HG03469 (cell line): ENCODE data around the gene FUBP3.

Source experiments
- ATAC-seq: cut with Tn5 transposase; IDR thresholded peaks from one replicate; pipeline ENCODE4 v1.9.1; 2021; ENCODE audit warnings: mild to moderate bottlenecking, moderate library complexity, moderate number of reproducible peaks; ENCODE audit not compliant: unreplicated experiment

FUBP3 gene

DNA sequence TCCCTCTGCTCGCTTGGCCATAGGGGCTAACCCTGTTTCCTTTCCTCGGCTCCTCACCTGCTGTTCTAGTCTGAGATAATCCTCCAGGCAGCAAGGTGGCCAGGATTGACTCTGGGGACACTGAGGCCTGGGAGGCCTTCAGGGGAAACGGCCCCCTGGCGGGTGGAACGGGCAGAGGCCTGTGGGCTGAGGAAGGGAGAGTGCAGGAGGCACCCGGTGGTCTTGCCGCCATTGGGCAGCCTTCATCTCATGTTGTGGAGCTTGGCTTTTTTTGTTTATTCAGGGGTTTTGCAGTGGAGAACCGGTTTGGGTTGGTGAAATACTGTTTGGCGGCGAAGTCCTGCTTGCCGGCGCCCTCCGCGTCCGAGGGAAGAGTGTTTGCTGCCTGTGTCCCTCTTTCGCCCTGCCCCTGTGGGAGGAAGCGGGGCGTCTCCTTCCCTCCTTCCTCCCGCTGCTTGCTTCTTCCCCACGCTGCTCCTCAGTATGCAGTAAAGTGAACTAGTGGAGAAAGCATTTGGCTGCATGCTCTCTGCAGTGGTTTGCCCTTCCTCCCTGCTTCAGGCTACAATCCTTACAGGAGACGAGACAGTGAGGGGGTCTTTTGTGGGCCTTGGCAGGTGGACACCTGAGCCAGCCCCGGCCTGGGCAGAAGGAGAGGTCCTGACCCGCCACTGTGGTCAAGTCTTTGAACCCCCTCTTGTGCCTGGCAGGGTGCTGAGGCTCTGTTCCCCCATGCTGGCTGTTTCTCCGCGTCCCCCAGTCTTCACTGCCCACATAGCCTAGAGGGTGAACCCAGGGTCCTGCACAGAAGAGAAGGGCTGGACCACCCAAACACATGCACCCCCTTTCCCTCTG, 54.2 kb downstream of the FUBP3 start:
- no peak for ATAC-seq

DNA sequence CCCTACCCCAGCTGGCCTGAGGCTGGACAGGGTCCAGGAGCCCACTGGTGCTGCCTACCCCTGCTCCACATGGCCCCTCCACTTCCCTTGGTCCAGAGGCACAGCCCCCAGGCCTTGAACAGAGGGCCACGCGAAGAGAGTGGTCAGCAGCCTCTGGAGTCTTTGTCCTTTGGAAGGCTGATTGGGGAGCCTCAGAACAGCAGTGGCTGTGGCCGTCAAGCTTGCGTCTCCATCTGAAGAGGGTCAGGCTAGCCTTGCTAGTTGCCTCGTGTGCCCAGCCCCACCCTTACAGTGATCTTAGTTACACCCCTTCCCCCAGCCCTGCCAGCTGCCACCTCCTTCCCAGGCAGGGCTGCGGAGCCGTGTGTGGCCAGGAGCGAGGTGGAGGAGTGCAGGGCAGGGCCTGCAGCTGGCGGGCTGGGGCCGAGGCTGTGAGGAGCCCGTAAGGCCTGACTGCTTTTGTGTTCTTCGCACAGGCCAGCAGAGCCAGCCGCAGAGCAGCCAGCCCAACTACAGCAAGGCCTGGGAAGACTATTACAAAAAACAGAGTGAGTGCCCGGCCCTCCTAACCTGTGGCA, 54.9 kb downstream of the FUBP3 start:
- no peak for ATAC-seq

DNA sequence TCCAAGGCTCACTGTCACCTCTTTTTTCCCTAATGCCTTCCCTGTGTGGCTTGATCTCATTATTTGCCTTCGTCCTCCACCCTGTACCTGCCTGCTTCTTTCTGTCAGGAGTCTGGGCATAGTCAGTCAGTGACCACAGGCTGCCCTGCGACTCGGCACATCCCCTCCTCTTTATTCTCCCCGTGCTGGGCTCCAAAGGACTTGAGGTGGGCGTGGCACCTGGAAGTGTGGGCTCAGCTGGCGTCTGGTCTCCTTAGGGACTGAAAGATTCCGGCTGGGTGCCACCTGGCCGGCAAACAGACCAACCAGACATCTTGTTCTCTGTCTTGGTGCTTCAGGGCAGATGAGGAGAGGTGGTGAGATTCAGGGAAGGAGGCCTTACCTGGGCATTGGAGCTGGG, 55.4 kb downstream of the FUBP3 start:
- ATAC-seq: no peak

DNA sequence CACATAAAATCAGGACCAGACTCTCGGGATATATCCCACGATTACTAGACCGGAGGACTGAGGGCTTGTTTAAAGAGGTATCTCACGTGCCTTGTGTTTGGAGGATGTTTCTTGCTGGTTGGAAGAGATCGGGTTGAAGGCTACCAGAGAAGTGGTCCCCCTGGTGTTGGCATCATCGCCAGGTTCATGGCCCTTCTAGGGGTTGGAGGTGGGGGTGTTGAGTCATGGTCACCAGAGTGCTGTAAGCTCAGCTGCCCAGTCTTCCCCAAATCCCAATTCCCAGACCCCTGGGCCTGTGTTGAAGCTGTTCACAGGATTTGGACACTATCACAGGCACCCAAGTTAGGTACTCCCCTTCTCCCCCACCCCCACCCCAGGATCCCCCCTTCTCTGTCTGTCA, 55.9 kb downstream of the FUBP3 start:
- no peak for ATAC-seq

DNA sequence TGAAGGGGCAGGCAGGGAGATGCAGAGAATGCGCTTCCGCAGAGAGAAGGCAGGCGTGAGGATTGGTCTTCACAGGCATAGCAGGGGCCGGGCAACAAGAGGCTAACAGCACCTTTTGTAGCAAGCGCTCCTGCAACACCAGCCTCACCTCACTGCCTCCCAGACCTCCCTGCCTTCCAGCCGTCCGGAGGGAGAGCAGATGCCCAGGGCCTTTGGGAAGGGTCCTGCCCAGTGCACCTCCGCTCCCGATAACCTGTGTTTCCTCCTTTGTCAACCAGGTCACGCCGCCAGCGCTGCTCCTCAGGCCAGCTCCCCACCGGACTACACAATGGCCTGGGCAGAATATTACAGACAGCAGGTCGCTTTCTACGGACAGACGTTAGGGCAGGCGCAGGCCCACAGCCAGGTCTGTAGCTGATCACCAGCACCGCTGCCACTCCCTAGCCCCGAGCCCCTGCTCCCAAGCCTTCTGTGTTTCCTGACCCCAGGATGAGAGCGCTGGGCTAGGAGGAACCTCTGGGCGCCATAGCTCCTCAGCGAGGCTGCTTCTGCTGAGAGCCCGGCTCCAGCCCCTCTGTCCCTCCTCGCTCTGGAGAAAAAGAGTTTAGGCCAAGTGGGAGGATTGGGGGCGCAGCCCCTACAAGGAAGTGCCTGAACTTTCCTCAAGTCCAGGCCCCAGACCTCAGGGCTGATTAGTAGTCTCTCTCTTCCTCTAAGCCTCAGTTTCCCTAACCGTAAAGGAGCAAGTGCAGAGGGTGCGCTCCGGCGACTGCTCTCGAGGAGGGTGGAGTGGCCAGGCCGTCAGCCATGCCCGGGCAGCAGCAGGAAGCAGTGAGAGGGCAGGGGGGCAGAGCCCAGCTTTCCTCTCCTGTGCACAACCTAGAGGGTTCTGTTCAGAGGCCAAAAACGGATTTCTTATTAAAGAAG, 56.6 kb downstream of the FUBP3 start:
- ATAC-seq: no peak

DNA sequence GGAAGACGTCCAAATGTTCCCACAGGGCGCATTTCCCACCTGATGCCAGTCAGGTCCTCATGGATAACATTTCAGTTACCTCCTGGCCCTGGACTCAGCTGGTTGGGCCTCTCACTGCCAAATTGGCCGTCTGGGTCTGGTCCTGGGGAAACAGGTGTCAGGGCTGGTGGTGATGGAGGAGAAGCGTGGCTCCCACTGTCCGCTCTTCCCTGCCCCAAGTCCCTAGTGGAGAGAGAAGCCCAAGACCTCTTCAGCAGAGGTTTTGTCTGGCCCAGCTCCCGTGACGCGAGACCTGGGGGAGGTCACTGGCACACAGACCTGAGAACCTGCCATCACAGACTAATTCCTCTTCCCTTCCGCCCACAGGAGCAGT, 57.3 kb downstream of the FUBP3 start:
- ATAC-seq: no peak

DNA sequence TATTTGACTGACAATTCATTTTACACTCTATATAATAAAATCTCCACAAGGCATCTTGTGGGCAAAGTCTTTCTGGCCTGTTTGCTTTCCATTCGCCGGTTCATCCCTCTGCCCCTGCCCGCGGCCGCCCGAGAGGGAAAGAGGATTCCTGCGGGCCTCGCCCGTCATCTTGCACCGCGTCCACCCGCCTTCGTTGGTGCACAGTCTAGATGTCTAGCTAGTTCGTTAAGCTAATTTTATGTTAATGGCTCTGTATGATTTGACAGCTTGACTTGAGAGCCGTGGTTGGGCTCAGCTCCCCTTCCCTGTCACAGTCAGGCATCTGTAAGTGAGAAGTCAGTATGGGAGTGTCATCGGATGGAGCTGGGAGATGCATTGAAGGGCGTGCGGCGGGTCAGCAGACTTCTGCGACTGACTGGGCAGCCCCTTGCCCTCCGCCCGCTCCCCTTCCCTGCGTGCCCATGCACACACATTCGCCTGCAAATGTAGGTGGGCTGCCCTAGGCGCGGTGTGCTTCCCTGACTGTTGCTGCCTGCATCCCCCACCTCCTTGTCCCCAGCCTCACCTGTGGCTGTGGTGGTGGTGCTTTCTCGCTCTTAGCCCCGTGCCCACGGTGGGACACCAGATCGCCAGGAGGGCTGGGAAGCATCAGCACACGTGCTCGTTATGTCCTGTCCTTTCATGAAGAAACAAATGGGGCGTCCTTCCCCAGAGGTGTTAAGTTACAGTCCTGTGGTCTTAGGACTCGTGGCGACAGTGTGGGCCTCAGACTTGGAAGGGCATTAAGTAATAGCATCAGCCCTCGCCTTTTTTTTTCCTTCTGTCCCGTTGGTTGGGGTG, 59.1 kb downstream of the FUBP3 start:
- ATAC-seq: no peak

DNA sequence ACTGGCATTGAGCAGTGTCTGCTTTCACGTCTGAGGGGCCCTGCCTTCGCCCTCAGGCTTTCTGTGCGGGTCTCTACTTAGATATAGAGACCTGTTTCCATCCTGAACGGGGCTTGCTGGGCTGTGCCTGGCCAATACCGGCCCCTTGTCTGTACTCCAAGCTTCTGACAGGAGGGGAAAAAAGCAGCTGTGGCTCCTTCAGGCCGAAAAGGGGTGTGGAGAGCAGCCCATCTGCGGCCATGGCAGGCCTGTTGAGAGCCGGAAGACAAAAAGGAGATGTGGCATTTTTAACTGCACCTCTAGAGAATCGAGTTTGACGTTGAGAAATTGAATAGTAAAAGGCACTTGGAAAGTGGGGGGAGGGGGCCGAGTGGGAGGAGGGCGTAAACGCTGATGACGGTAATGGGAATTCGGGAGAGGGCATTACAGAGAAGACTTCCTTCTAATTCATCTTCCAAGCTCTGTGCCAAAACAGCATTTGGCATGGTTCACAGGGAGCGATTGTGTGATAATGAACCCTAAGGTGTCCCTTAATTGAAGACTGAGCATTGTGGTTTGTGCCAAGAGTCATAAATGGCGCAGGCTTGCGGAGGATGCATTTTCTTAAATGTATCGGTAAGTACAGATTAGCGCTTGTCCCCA, 59.9 kb downstream of the FUBP3 start:
- ATAC-seq: no peak

DNA sequence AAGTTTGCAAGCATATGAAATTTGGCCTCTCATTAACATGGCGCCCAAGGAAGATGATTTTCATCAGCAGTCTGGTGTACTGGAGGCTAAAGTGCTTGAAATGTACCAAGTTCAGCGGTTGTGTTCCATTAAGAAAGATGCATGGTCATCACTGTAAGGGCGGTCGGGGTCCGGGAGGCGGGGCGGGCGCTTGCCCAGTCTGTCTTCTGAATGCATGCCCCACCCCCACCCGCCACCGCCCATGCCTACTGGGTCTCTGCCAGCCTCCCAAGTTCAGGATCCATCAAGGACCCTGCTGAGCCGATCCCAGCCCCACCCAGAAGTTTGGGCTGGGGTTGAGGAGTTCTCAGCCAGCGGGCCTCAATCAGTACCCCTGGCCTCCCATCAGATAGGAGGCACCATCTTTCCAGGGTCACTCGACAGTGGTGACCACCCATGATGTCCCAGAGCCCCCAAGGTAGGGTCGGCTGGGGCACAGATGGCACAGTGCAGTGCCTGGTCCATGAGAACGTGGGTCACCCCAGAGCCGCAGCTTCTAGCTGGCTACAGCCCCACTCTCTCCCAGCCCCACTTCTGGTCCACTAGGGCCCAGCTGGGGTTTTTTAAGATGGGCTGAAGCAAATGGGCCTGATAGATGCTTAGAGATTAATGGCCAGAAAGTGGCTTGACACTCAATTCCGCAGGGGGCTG, 60.6 kb downstream of the FUBP3 start:
- ATAC-seq: no peak

DNA sequence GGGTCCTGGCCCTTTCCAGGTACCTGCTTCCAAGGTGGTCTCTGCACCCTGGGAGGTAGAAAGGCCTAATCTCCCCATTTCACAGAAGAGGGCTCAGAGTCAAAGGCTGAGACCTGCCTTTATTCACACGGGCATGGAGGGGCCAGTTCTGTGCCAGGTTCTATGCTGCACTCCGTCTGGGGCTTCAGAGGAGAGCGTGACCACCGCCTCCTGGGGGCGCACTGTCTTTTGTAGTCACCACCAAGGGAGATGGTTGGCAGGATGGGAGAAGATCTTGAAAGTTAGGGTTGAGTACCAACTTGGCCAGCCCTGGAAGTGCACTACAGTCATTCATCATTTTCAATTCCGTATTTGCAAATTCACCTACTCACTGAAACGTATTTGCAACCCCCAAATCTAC, 61.3 kb downstream of the FUBP3 start:
- ATAC-seq: no peak

DNA sequence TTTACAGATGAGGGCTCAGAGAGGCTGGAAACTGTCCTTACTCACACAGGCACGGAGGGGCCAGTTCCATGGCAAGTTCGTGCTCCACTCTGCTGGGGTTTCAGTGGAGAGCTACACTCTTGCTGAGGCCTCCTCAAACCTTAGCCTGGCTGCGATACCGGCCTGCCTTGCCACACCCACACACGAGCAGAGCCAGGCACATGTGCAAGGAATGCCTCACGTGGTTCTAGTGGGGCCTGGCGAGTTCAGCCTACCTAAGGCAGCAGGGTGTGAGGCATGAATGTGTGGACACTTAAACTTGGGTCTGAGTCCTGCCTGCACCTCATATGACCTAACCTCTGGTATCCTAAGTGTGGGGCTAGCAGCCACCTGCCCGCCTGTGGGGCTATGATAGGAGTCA, 63.5 kb downstream of the FUBP3 start:
- ATAC-seq: no peak

DNA sequence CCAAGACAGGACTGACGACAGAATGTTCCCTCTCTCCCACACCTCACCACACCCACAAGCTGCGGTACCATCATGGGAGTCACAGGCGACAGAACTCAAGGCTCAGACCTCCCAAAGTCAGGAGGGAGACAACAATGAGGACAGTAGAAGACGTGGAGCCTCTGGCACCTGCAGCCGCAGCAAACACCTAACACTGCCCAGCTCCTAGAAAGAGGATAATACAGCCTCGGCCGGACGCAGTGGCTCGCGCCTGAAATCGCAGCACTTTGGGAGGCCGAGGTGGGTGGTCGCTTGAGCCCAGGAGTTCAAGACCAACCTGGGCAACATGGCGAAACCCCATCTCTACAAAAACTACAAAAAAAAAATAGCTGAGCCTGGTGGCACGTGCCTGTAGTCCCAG, 71.8 kb downstream of the FUBP3 start:
- no peak for ATAC-seq

DNA sequence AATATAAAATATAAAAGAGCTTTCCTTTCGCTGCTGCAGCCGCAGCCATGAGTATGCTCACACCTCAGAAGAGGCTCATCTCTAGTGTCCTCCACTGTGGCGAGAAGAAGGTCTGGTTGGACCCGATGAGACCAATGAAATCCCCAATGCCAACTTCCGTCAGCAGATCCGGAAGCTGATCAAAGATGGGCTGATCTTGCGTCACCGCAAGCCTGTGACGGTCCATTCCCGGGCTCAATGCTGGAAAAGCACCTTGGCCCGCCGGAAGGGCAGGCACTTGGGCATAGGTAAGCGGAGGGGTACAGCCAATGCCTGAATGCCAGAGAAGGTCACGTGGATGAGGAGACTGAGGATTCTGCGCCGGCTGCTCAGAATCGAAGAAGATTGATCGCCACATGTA, 72.4 kb downstream of the FUBP3 start:
- no peak for ATAC-seq

DNA sequence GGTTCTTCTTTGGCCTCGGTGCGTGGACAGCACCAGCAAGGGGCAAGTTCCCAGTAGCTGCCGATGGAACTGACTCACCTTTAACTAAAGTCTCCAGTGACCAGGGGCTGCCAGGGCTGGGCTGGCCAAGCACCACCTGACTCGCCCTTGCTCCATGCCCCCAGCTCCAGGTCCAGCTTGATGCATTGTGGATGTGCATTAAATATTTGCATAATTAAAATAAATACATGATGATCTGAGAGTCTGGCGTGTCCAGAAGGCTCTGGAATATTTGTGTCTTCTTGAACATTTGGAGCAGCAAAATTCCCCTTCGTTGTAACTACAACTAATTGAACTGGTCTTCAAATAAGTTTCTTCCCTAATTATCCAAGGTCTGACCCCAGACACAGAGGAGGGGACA, 75.5 kb downstream of the FUBP3 start:
- no peak for ATAC-seq

DNA sequence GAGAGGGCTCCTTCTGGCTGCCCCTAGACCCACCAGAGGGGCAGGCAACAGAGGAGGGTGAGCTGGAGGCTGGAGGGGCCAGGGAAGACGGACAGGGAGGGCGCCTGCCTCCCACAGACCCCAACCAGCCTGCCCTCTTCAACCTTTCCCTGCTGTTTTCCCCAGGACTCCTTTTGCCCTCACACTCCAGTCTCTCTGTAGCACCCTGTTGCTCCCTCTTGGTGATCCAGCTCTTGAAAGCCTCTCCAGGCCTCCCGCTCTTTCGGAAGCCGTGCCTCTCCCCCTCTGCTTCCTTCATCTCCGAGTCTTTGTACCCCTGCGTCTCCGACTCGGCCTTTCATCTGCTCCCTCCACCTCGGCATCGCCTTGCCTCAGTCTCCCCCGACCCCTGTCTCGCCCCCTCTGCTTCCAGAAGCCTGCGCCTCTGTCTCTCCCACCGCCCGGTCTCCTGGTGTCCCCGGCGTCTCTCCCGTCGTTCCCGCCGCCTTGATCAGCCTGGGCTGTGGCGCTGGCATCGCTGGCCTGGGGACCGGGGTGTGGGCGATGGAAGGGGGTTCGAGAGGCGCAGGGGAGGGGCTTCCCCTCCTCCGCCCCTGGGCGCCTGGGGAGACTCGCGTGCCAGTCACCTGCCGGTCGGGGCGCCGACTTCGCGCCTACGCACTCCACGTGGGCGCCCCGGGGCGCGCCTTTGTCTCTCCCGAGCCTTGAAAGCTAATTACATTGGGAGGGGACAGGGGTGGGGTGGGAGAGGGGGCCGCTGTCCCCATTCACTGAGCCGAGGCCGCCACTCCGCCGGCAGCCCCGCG, 79.7 kb downstream of the FUBP3 start:
- ATAC-seq: no peak

DNA sequence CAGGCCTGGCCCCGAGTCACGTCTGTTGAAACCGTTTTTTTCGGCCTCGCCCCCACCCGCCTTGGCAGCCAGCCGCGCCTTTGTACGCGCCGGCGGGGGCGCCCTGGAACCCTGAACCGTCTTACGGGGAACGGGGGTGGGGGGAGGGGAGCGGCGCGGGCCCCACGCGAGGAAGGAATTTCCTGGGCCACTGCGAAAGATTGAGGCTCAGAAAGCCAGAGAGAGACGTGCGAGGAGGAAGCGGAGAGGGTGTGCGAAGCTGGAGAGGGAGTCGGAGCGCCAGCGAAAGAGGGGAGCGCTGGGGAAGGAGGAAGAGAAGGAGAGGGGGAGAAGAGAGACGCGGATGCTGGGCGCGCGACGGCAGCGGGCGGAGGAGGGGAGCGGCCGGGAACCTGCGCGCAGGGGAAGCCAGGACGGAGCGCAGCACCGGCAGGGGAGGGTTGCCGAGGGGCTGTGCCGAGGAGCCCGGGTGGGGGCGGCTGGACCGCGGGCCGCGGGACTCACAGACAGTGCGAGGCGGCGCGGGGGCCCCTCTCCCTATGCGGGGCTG, 80.4 kb downstream of the FUBP3 start:
- ATAC-seq: no peak

DNA sequence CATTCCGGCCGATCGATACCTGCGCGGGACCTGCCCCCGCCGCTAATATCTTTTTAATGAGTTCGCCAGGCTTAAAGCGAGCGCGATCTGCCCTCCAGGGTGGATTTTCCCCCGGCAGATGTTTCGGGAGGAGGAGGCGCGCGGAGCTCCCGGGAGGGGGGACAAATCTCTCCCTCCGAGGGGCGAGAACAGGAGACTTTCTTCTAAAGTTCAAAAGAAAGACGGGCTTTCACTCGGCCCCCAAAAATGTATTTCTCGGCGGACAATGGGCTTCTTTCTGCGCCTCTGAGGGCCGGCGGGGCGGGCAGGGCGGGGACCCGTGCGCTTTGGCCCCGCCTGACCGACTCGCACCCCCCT, 80.9 kb downstream of the FUBP3 start:
- ATAC-seq: no peak

DNA sequence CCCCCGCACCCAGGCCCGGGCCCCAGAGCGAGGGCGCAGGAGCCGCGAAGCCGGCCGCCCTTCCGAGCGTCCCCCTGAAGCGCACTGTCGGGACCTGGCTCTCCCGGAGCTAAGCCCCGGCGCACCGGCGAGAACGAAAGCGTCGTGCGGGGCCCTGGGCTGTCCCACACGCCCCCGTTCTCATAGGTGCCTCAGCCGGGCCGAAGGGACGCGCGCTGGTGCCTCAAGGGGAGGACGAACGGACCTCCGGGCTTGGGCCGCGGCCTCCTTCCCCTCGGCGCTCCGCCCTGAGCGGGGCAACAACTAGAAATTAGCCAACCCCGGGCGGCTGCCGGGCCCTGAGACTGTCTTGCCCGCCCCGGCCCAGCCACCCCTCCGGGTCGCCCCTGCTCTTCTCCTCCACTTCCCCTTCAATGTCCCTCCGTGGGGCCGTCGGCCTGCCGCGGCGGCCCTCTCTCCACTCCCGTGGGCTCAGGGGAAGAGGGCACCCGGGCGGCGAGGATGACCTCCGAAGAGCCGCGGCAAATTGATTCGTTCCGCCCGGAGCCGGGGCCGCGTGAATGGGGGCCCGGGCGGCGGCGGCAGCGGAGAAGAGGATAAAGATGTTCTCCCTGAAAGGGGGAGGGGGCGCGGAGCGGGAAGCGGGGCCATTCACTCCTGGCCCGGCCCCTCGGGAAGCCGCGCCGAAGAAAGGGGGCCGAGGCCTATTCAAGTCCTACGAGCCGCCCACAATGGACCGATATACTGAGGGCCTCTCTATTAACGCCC, 81.5 kb downstream of the FUBP3 start:
- ATAC-seq: no peak
